ENCODE results near the gene SYCE1L.
"Not testable (repeated sequence)": the region's sequence is repeated elsewhere in the genome, so short reads cannot be mapped to it uniquely, and the experiment has no call there.

SYCE1L gene

GRCh38 chr16:77199211-77199610 lies at the start of gene SYCE1L:
Gene SYCE1L, plus strand, starts transcription at chr16:77199408. Its CDS starts 44 bp downstream, at chr16:77199452.
- no peak within 1 kb of the TSS for H3K27ac ChIP-seq
- no peak for DNase-seq (ENCODE audit: low read depth, low spot score)

- H3K27ac ChIP-seq = no peak overlapping the region
- no peak for DNase-seq (ENCODE audit: low read depth, low spot score)
These were observed 41.7 kb upstream of the SYCE1L start for GRCh38 chr16:77157346-77158058.

- H3K27ac ChIP-seq = no peak overlapping the region
- DNase-seq (ENCODE audit: low read depth, low spot score) = no peak
These were observed 40.9 kb upstream of the SYCE1L start for GRCh38 chr16:77158293-77158692.

- H3K27ac ChIP-seq = no peak overlapping the region
- no peak for DNase-seq (ENCODE audit: low read depth, low spot score)
These were observed 34.2 kb upstream of the SYCE1L start for GRCh38 chr16:77165006-77165405.

- DNase-seq (ENCODE audit: low read depth, low spot score); H3K27ac ChIP-seq: not testable (repeated sequence)
These were observed 33.5 kb upstream of the SYCE1L start for GRCh38 chr16:77165536-77166236.

- DNase-seq (ENCODE audit: low read depth, low spot score) = no peak
- H3K27ac ChIP-seq = no peak overlapping the region
These were observed 32.5 kb upstream of the SYCE1L start for GRCh38 chr16:77166726-77167125.

GRCh38 chr16:77168901-77169300 lies 30.3 kb upstream of the SYCE1L start:
- DNase-seq (ENCODE audit: low read depth, low spot score) = no peak
- no peak overlapping the region for H3K27ac ChIP-seq

GRCh38 chr16:77169650-77170236 lies 29.5 kb upstream of the SYCE1L start:
- H3K27ac ChIP-seq = no peak overlapping the region
- DNase-seq (ENCODE audit: low read depth, low spot score) = peak; percentile 12

GRCh38 chr16:77170805-77171204 lies 28.4 kb upstream of the SYCE1L start:
- DNase-seq (ENCODE audit: low read depth, low spot score) = no peak

GRCh38 chr16:77171745-77172635 lies 27.2 kb upstream of the SYCE1L start:
- peak; percentile 18 for DNase-seq (ENCODE audit: low read depth, low spot score)
- peak overlapping the region; percentile 24 for H3K27ac ChIP-seq

More at GRCh38 chr16:77170805-77171204, 28.4 kb upstream of the SYCE1L start:
- no peak overlapping the region for H3K27ac ChIP-seq

- no peak overlapping the region for H3K27ac ChIP-seq
- no peak for DNase-seq (ENCODE audit: low read depth, low spot score)
These were observed 26.3 kb upstream of the SYCE1L start for GRCh38 chr16:77172951-77173350.

GRCh38 chr16:77183137-77183536 lies 16.1 kb upstream of the SYCE1L start:
- peak; percentile 10 for DNase-seq (ENCODE audit: low read depth, low spot score)
- H3K27ac ChIP-seq = peak overlapping the region; percentile 21

- not testable (repeated sequence) for H3K27ac ChIP-seq; DNase-seq (ENCODE audit: low read depth, low spot score)
These were observed 12.9 kb upstream of the SYCE1L start for GRCh38 chr16:77186298-77186697.

GRCh38 chr16:77190190-77190477 lies 9.1 kb upstream of the SYCE1L start:
- no peak for DNase-seq (ENCODE audit: low read depth, low spot score)
- peak overlapping the region; percentile 93 for H3K27ac ChIP-seq

GRCh38 chr16:77190478-77191258 lies 8.5 kb upstream of the SYCE1L start, which contains the start of gene MON1B:
Gene MON1B, plus strand, starts transcription at chr16:77191190. Its CDS starts 296 bp downstream, at chr16:77191486.
- peak; percentile 95 for DNase-seq (ENCODE audit: low read depth, low spot score)
- peak within 1 kb of the TSS; percentile 93 for H3K27ac ChIP-seq

- H3K27ac ChIP-seq = peak overlapping the region; percentile 93
- no peak for DNase-seq (ENCODE audit: low read depth, low spot score)
These were observed 7.8 kb upstream of the SYCE1L start for GRCh38 chr16:77191259-77191969.

- no peak overlapping the region for H3K27ac ChIP-seq
- no peak for DNase-seq (ENCODE audit: low read depth, low spot score)
These were observed 5.8 kb upstream of the SYCE1L start for GRCh38 chr16:77193377-77193776.

GRCh38 chr16:77194295-77195231 lies 4.6 kb upstream of the SYCE1L start:
- no peak overlapping the region for H3K27ac ChIP-seq
- no peak for DNase-seq (ENCODE audit: low read depth, low spot score)

Measured in epithelial cell of prostate (primary cell).